NCI-H1436 (cell line): ENCODE results near the gene ZFC3H1.

ENCODE experiments used
- DNase-seq: peaks from one replicate; lab custom pipeline; 2025; lab: John Stamatoyannopoulos, UW

ZFC3H1 gene

DNA sequence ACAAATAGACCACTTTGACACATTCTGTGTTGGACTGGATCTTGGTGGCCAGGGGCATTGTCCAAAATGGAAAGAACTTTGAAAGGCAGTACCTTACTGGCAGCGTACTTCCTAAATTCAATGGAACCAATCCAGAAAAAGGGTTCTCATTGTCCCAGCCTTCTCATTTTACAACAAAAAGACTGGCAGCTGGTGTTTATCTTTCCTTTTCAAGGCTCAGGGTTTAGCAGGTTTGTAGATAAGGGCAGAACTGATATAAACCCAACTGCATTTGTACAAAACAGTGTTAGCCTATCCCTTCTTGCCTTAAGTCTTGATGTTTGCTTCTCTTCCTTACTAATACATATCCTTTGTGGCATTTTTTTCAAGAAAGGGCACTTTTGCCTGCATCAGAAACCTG is 8.2 kb upstream of the ZFC3H1 start:
- no peak for DNase-seq

- no peak for DNase-seq
Measured at GRCh38 chr12:71671311-71671710, 7.7 kb upstream of the ZFC3H1 start.

DNA sequence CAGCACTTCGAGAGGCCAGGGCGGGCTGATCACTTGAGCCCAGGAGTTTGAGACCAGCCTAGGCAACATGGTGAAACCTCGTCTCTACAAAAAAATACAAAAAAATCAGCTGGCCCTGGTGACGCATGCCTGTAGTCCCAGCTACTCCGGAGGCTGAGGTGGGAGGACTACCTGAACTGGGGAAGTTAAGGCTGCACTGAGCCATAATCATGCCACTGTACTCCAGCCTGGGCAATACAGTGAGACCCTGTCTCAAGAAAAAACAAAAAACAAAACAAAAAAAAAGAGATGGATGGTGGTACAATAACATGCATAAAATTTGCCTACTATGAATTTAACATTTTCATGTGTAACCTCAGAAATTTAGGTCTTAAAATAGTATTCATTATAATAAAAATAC is 2.6 kb upstream of the ZFC3H1 start:
- no peak for DNase-seq

- DNase-seq: no peak
Measured at GRCh38 chr12:71665090-71665463, 1.4 kb upstream of the ZFC3H1 start.

- DNase-seq: peak; percentile 25
Measured at GRCh38 chr12:71664411-71665089, 902 bp upstream of the ZFC3H1 start.

DNA sequence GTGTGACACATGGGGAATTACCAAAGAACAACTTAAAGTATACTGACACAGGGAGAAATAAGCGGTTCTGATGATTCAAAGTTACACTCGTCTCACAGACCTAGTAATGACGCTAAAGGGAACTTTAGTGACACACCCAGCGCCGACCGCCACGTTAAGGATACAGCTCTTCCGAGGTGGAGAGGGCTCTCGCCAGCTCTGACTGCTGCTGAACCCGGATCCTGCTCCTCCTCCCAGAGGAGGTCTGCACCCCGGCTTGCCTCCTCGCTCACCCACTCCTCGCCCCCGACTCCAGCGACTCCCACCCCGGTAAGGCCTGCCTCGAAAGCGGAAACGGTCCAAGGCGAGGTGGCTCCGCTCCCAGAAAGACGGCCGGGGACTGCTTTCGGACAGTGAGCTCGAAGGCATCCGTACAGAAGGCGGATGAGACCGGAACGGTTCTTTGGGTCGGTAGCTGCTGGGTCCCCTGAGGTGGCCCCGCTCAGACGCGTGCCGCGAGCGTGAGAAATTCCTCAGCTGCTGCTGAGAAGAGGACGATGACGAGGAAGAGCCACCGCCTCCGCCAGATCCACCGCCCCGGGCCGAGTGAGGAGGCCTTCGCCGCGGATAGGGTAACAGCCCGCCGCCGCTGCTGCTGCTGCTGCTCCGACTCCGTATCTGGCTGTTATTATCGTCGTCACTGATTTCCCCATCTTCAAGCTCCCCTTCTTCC is 643 bp downstream of the ZFC3H1 start:
- no peak for DNase-seq

- DNase-seq: no peak
Measured at GRCh38 chr12:71661977-71662530, 1.6 kb downstream of the ZFC3H1 start.

GRCh38 chr12:71656740-71657139 is 6.9 kb downstream of the ZFC3H1 start:
- no peak for DNase-seq

DNA sequence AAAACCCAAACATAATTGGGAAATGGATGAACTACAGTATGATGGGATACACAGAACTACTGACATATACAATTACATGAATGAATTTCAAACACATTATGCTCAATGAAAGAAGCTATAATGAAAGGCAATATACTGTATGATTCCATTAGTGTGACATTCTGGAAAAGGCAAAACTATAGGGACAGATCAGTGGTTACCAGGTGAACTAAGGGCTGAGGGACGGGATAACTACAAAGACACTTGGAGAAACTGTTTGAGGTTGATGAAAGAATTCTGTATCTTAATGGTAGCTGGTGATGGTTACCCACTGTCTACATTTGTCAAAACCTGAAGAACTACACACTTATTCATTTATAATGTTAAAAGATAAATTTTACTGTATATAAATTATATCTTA is 7.7 kb downstream of the ZFC3H1 start:
- no peak for DNase-seq

- DNase-seq: no peak
Measured at GRCh38 chr12:71655495-71655894, 8.2 kb downstream of the ZFC3H1 start.

GRCh38 chr12:71654200-71654599 is 9.4 kb downstream of the ZFC3H1 start:
- DNase-seq: no peak

DNA sequence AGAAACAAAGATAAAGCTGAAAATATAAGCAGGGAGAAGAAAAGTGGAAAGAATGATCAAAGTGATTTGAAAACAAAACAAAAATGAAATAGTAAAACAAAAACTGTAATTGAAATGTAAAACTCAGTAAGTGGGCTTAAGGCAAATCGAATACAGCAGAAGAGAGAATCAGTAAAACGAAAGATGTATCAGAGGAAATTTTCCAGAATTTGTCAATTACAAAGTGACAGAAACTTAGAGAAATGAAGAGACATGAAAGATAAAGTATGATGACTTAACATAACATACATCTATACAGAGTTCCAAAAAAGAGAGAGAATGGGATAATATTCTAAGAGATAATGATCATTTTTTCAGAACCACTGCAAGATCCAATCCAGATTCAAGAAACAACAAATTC is 10.5 kb downstream of the ZFC3H1 start:
- no peak for DNase-seq

GRCh38 chr12:71652656-71653055 is 11.0 kb downstream of the ZFC3H1 start:
- DNase-seq: no peak

DNA sequence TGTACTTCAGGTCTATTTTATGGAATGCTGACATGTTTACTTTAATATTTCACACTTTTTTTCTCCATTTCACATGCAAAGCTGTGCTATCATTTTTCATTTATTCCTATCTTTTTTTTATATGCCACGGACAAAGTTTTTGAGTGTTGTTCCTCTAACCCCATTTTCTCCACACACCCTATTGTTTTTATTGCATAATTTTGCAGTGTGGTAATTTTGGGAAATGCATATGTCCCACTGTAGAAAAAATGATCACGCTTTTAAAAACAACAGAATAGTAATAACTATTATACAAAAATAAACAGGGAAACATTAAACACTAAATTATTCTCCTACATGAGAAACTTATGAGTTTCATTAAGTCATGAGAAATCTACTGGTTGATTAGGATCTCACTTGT is 14.2 kb downstream of the ZFC3H1 start:
- DNase-seq: no peak

DNA sequence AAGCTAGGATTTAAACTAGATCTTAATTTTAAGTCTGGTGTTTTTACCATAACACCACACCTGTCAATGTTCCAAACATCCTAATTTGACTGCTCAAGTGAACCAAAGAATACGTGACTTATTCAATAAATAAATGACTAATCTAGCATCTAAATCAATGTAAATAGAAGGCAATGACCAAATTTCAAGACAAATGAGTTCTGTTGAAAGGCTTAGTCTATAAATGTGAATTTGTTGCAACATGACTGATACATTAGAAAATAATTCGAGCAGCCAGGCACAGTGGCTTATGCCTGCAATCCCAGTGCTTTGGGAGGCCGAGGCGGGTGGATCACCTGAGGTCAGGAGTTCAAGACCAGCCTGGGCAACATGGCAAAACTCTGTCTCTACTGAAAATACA is 15.1 kb downstream of the ZFC3H1 start:
- DNase-seq: no peak

- no peak for DNase-seq
Measured at GRCh38 chr12:71646512-71646911, 17.1 kb downstream of the ZFC3H1 start.

DNA sequence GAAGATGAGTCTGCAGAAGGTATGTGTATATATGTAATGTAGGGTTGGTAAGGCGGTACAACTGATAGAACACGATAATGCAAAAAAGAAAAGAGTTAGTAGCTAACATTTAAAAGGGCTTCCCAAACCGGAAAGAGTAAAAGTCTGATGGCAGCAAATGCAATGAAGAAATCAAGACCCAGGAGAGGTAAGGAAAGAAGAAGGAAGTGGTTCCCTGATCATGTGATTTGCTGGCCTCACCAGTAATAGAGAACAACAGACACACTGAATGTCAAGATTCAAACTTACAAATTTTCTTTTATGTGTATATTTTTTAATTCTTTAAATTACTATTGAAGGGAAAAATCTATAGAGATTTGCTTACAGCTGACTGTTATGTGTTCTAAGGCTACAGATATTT is 18.4 kb downstream of the ZFC3H1 start:
- DNase-seq: no peak

- no peak for DNase-seq
Measured at GRCh38 chr12:71642264-71642663, 21.4 kb downstream of the ZFC3H1 start.

DNA sequence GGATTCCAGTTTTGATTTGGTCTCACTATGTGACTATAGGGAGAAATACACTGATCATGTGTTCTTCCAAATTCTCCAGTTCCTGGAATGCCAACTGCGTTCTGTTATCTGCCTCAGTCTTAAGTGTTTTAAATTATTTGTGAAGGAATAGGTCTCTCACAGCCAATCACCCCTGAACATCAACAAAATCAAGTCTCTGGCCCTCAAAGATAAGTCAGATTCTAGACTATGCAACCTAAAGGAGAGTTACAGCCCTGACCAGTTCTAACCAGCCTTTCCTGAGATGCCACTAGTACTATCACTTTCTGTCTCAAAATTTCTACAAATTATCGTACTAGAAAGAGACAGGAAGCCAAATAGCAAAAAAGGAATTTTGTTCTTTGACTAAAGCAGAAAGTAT is 22.3 kb downstream of the ZFC3H1 start:
- no peak for DNase-seq

GRCh38 chr12:71640316-71640715 is 23.3 kb downstream of the ZFC3H1 start:
- no peak for DNase-seq

GRCh38 chr12:71639341-71639760 is 24.3 kb downstream of the ZFC3H1 start:
- DNase-seq: no peak

DNA sequence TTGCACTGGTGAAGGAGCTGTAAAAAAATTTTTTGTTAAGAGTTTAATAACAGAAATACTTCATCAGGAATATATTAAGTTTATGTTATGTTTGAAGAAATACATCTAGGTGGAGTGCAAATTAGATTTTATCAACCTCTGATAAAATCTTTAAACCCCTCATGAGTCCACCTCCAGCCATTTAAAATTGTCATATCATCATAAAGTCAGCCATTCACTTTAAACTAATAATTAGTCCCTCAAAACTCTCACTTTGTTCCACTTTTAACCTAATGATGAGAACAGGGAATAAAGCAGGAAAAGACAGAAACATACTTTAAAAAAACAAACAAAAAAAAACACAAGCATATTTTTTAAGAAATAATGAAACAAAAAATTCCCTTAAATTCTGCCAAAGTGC is 25.1 kb downstream of the ZFC3H1 start:
- DNase-seq: no peak

- peak; percentile 64 for DNase-seq
Measured at GRCh38 chr12:71636704-71637115, 26.9 kb downstream of the ZFC3H1 start.
